Fibroblast of pulmonary artery (primary cell): ENCODE measurements around the gene MAPRE3.

Experiments
- DNase-seq: peaks from one replicate; pipeline ENCODE4 v3.0.0-alpha.2; 2010; ENCODE audit warnings: low read depth
- H3K4me3 ChIP-seq: replicated peaks from 2 replicates; pipeline ENCODE4 v1.5.1; 2011; ENCODE audit warnings: low read depth, mild to moderate bottlenecking, control low read depth, low read length, moderate library complexity
- CTCF ChIP-seq: IDR thresholded peaks from 2 replicates; pipeline ENCODE4 v1.5.1; 2011; ENCODE audit warnings: mild to moderate bottlenecking, control low read depth, low read length, inconsistent platforms; ENCODE audit errors: missing control alignments

The MAPRE3 gene

GRCh38 chr2:26975102-26975501 is 4.7 kb downstream of the MAPRE3 start:
- no peak for DNase-seq
- no peak for TF ChIP-seq CTCF

GRCh38 chr2:26975656-26976055 is 5.2 kb downstream of the MAPRE3 start:
- no peak for TF ChIP-seq CTCF
- H3K4me3 ChIP-seq = no peak overlapping the region
- DNase-seq = no peak

More at GRCh38 chr2:26975102-26975501, 4.7 kb downstream of the MAPRE3 start:
- H3K4me3 ChIP-seq = no peak overlapping the region

GRCh38 chr2:26976237-26976636 is 5.8 kb downstream of the MAPRE3 start:
- no peak for DNase-seq
- no peak overlapping the region for H3K4me3 ChIP-seq
- no peak for TF ChIP-seq CTCF

GRCh38 chr2:26977012-26977411 is 6.6 kb downstream of the MAPRE3 start:
- TF ChIP-seq CTCF = no peak
- no peak overlapping the region for H3K4me3 ChIP-seq
- no peak for DNase-seq

GRCh38 chr2:26978061-26978596 is 7.7 kb downstream of the MAPRE3 start:
- no peak for DNase-seq
- TF ChIP-seq CTCF = no peak
- no peak overlapping the region for H3K4me3 ChIP-seq

GRCh38 chr2:26979741-26980140 is 9.3 kb downstream of the MAPRE3 start:
- H3K4me3 ChIP-seq = no peak overlapping the region
- no peak for TF ChIP-seq CTCF
- DNase-seq = peak; percentile 78

- TF ChIP-seq CTCF = no peak
- no peak for DNase-seq
These were observed 10.5 kb downstream of the MAPRE3 start for GRCh38 chr2:26980971-26981370.

More at GRCh38 chr2:26980971-26981370, 10.5 kb downstream of the MAPRE3 start:
- no peak overlapping the region for H3K4me3 ChIP-seq
